ENCODE measurements around the gene ASIC3.
"Not testable (repeated sequence)": the region's sequence is repeated elsewhere in the genome, so short reads cannot be mapped to it uniquely, and the experiment has no call there.

Gene ASIC3

GRCh38 chr7:151047976-151048815, at the start of gene ASIC3:
Gene ASIC3, plus strand, starts transcription at chr7:151048531. Its CDS starts 355 bp downstream, at chr7:151048886.
- DNase-seq (ENCODE audit: low read depth) = no peak

- DNase-seq (ENCODE audit: low read depth) = no peak
Measured at GRCh38 chr7:150999001-150999400, 49.3 kb upstream of the ASIC3 start.

GRCh38 chr7:150999497-151000230, 48.7 kb upstream of the ASIC3 start:
- DNase-seq (ENCODE audit: low read depth) = no peak

- DNase-seq (ENCODE audit: low read depth) = no peak
Measured at GRCh38 chr7:151000897-151001495, 47.3 kb upstream of the ASIC3 start.

- no peak for DNase-seq (ENCODE audit: low read depth)
Measured at GRCh38 chr7:151001546-151001945, 46.8 kb upstream of the ASIC3 start.

GRCh38 chr7:151003572-151003971, 44.8 kb upstream of the ASIC3 start:
- no peak for DNase-seq (ENCODE audit: low read depth)

GRCh38 chr7:151005566-151005965, 42.8 kb upstream of the ASIC3 start:
- DNase-seq (ENCODE audit: low read depth) = no peak

GRCh38 chr7:151006590-151007300, 41.6 kb upstream of the ASIC3 start:
- no peak for DNase-seq (ENCODE audit: low read depth)

GRCh38 chr7:151007469-151007898, 40.8 kb upstream of the ASIC3 start:
- no peak for DNase-seq (ENCODE audit: low read depth)

GRCh38 chr7:151008143-151008510, 40.2 kb upstream of the ASIC3 start:
- no peak for DNase-seq (ENCODE audit: low read depth)

GRCh38 chr7:151008511-151009323, 39.6 kb upstream of the ASIC3 start:
- DNase-seq (ENCODE audit: low read depth) = peak; percentile 68

GRCh38 chr7:151009327-151010036, 38.8 kb upstream of the ASIC3 start:
- DNase-seq (ENCODE audit: low read depth) = no peak

- no peak for DNase-seq (ENCODE audit: low read depth)
Measured at GRCh38 chr7:151010037-151010306, 38.4 kb upstream of the ASIC3 start.

GRCh38 chr7:151010307-151011096, 37.8 kb upstream of the ASIC3 start:
- DNase-seq (ENCODE audit: low read depth) = no peak

GRCh38 chr7:151011097-151011409, 37.3 kb upstream of the ASIC3 start:
- DNase-seq (ENCODE audit: low read depth) = no peak

GRCh38 chr7:151011616-151012015, 36.7 kb upstream of the ASIC3 start:
- not testable (repeated sequence) for DNase-seq (ENCODE audit: low read depth)

GRCh38 chr7:151012031-151012692, 36.2 kb upstream of the ASIC3 start:
- no peak for DNase-seq (ENCODE audit: low read depth)

GRCh38 chr7:151012911-151013347, 35.4 kb upstream of the ASIC3 start:
- no peak for DNase-seq (ENCODE audit: low read depth)

GRCh38 chr7:151013356-151013732, 35.0 kb upstream of the ASIC3 start:
- DNase-seq (ENCODE audit: low read depth) = no peak

All from activated gamma-delta T cell treated with anti-CD3 and anti-CD28 coated beads, Interleukin-2, amount 50 U/mL, for 16 hours (primary cell).